ENCODE data around the gene HIP1R.

HIP1R gene

DNA sequence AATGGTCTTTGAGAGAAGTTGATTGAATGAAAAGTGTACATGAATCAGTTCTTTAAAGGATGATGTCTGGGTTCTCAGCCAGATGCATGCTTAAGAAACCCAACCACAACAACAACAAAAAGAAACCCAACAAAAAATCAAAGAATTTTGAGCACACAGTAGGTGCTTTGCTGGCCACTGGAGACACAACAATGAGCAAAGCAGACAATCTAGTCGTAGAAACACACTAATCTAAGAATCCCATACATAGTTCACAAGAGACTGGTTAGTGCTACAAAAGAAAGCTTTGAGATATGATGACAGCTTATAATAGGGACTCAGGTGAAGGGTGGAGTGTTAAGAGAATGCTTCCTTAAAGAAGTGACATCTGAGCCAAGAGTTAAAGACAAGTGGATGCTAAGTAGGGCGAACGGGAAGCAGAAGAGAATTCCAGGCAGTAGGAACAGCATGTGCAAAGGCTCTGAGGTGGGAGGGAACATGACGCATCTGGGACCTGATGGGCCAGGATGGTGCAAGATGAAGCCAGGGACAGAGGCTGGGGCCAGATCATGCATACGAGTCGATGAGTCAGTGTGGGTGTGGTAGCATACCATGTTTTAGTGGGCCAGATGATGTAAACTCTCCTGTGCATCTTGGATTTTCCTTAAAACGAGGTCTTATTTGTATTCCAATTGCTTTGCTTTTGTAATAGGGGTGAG lies 4.6 kb upstream of the HIP1R start:
- DNase-seq = no peak

DNA sequence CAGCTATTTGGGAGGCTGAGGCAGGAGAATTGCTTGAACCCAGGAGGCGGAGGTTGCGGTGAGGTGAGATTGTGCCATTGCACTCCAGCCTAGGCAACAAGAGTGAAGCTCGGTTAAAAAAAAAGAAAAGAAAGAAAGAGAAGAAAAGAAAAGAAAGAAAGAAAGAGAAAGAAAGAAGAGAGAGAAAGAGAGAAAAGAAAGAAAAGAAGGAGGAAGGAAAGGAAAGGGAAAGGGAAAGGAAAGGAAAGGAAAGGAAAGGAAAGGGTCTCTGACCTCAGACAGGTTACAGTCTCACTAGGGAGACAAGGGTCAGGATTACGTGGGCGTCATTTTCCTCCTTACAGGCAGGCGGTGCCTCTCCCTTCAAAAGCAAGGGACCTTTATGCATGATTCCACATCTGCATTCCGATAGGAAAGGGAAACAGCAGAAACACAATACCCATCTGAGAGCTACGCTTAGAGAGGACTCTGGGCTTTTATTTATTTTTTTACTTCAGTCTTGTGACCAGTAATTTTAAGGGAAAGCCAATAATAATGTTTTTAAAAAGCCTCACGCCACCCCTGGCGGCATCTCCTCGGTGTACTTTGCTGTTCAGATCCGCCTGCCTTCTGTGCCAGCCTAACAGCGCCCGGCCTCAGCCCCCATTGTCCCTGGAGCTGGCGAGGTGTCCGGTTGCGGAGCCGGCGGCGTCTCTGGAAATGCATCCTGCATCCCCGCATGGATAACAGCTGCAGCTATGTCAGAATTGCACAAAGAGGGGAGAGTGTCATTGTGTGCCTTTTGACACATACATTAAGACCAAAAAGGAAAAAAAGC lies 945 bp upstream of the HIP1R start:
- DNase-seq = peak; percentile 8

DNA sequence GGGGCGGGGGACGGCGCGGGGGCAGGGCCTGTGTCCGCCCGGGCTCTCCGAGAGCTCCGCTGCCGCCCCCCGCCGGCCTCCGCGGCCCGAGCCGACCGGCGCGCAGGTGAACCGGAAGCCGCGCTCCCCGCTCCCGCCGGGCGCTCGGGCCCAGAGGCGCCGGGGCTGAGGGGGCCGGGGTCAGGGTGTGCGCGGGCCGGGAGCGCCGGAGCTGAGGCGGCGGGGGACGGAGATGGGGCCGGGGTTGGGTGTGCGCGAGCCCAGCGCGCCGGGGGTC lies 431 bp downstream of the HIP1R start:
- DNase-seq = no peak

DNA sequence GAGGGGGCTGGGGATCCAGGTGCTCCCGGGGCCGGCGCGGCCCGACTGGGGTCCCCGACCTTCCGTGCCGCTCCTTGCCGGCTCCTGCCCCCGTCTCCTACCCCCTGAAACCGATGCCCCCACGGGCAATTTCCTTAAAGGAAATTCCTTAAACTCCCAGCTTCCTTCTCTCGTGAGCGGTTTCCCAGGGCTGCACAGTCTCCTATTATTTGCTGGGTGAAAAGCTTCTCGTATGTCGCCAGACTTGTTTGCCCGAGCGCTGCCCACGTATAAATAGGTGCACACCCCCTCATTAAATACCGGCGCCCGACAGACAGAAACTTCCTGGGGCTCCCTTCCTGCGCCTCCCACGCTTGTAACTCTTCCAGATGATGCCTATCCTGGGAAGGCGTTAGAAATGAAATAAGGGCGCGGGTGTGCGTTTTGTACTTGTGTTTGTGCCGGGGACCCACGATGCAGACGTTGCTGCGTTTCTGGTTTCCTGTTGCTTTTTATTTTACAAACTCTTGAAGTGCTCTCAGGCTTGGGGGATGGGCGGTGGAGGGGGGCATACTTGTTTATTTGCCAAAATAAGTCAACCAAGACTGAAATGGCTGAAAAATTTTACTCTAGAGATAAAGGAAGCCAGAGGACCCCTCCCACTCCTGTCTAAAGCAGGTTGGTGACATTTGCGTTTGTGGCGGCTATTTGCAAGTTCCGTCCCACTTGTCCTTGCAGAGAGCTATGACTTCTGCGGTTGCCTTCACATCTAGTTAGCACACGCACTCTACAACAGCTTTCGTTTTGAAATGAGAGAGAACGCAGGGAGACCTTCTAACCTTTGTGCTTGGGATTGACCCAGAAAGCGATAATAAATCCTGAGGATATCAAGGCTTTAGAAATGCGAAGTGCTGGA lies 1.0 kb downstream of the HIP1R start:
- no peak for DNase-seq

DNA sequence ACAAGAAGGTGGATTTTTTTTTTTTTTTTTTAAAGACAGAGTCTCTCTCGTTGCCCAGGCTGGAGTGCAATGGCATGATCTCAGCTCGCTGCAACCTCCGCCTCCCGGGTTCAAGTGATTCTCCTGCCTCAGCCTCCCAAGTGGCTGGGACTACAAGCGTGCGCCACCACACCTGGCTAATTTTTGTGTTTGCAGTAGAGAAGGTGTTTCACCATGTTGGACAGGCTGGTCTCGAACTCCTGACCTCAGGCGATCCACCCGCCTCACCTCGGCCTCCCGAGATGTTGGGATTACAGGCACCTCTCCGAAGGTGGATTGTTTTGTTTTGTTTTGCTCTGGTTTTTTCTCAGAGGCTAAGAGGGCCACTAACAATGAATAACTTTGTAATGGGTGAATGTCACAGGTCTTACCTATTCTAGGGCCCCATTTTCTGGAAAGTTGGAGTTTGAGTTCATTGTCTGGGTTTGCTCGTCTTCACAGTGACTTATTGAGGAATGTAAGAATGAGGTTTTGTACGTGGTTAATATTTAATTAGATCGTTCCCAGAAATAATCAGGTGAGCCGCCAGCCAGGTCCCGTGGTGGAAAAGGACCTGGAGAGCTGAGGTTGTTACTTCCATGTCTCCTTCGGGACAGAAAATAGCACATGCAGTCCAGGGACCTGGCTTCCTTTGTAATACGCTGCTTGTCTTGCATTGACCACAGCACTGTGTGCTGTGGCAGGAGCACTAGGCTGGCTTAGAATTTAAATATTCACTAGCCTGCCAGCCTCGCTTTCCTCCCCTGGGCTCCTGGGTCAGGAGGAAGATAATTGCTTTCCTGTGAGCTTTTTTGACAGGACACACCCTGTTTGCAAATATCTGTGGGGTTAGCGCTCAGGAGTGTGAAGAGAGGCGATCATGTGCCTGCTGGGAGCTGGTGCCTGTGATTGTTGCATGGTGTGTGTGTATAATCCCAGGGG lies 2.3 kb downstream of the HIP1R start:
- DNase-seq = no peak

DNA sequence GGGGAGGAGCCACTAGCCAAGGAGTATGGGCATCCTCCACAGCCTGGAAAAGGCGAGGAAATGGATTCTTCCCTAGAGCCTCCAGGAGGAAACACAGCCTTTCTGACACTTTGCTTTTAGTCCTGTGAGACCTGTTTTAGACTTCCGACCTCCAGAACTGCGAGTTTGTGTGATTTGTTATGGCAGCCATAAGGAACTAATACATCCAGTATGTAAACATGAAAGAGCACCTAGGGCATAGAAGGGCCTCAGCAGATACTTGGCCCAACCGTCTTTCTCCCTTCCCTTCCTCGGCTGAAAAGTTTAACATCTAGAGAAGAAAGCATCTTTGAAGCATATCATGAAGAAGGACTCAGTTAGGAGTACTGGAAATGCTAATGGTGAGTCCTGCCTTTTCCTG lies 3.6 kb downstream of the HIP1R start:
- DNase-seq = no peak

DNA sequence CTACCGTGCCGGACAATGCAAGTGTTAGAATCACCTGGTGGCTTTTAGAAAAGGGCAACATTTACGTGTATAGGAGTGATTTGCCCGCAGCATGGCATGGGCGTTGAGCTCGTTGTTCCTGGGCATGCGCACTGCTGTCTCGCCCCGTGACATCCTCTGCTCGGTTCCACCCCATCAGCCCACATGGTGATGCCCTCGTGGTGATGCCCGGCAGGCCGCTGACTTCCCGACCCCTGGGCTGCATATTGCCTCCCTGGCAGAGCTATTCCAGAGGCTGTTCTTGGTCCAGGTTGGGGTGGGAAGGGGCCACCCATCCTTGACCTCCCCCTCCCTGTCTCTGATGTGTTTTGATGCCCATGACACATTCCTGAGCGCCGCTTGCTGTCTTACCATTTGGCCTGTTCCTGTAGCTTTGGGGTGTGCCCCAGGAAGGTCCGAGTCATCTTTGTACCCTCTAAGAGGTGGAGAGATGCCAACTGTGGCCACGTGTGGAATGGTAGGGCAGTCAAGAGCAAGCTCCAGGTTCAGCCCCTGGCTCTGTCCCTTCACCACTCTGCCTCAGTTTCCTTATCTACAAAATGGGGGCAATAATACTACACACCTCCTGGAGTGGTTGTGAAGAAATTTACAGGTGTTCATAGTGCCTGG lies 4.8 kb downstream of the HIP1R start:
- DNase-seq = no peak

DNA sequence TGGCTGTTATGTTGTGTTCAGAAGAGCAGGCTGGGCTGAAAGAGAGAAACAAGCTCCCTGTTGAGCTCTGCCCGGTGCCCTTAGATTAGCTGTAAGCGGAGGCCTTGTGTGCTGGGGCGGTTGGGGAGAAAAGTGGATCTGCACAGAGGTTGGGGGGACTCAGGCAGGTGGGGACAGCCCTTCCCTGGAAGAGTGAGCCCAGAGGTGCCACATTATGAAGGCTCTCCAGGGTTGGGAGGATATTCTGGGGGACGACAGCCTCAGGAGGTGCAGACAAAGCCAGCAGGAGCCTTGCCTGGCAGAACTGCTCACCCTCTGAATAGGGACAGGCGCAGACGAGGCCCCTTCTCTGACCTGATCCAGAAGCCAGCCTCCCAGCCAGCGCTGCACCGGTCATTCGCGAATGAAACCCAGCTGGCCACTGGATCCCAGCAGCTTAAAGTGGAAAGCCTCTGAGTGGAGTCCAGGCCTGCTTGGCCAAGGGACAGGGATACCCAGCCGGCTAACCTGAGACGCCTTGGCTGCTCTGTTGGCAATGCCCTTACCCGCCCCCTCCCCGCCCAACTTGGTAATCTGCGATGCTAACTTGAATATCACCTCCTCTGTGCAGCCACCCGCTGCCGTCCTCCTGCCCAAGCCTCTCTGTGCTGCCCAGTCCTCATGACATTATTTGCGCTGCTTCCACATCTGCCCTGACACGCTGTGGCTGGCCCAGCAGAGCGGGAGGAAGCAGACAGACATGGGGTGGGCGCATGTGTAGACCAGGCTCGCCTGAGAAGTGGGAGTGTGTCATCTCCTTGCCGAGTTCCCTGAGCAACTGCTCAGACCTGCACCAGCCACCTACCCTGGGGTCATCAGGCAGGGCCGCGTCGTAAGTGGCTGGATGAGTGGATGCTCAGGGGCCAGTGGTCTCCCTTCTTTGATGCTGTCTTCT lies 5.6 kb downstream of the HIP1R start:
- no peak for DNase-seq

DNA sequence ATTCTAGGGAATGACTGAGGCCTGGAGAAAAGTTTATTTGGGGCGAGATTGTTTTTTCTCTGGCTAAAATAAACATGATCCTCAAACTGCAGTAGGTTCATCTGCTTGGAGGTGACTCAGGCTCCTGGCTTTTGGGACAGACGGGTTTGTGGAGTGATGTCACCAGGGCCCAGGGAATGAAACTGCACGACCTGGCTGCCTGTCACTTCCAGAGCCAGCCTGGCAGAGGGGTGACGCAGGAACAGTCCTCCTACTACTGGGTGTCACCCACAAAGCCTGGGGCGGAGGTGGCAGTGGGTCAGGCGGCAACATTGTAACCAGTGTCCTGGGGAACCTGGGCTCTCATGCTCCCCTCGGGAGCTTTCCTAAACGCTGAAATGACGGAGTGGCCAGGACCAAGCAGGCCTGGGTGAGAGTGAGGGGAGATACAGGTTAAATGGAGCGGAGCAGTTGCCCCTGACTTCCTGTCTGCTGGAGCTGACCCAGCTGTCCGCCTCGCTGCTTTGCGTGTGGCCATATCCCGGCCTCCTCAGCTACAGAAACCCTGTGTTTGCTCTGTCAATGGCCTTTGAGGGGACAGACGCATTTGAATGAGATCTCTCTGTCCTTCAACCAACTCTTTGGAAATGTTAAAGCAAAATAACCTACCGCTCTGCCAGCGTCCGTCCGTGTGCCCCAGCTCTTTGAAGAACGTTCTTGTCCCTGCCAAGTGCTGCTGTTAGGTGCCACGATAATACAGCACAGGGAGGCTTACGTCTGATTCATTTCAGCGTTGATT lies 6.5 kb downstream of the HIP1R start:
- no peak for DNase-seq

DNA sequence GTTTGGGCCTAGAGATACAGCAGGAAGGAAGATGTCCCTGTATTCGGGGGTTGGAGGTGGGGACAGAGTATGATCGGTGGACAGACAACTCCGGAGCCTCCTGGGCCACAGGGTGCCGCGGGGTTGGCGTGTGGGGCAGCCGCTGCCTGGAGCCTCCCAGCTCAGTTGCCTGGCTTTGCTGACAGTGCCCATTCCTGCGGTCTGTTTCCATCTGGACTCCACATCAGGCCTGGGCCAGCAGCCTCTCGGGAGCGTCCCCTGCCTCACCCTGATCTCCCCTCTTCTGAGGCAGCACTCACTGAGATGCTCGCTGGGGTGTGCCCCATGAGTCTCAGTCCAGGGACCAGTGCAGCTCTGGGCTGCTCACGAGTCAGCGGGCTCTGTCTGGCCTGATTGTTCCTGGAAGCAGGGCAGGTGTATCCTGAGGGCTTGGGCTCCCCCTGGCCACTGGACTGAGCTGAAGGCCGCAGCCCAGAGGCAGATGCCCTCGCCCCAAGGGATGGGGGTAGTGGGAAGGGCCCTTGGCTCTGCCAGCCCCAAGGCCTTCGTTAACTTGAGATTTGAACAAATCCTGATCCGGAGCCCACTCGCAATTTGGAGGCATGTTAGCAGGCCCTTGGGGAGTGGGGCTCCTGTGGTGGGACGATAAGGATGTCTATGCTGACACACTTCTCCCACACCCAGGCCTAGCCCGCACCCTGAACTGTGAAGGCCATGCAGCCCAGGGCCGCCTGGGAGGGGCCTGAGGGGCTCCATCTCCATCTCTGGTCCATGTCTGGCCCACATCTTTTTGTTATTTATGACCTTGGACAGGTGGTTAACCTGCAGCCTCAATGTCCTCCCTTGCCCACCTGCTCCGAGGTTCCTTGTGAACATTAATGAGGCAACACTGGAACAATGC lies 7.5 kb downstream of the HIP1R start:
- no peak for DNase-seq

DNA sequence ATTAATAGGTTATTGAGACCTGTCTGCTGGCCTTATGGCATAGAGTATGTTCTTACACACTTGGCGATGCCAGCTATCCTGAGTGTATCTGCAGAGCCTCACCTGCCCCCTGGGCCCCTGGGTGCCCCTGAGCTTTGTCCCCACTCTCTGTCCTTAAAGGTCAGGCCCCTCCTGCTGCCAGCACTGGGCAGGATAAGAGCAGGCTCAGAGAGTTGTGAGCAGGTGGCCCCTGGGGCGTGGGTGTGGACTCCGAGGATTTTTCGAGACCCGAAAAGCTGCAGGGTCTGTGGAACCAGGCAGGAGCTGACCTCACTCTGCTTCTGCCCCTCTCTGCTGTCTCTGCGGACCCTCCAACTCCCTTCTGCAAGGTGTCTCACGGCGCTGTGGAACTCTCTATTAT lies 8.2 kb downstream of the HIP1R start:
- DNase-seq = no peak

DNA sequence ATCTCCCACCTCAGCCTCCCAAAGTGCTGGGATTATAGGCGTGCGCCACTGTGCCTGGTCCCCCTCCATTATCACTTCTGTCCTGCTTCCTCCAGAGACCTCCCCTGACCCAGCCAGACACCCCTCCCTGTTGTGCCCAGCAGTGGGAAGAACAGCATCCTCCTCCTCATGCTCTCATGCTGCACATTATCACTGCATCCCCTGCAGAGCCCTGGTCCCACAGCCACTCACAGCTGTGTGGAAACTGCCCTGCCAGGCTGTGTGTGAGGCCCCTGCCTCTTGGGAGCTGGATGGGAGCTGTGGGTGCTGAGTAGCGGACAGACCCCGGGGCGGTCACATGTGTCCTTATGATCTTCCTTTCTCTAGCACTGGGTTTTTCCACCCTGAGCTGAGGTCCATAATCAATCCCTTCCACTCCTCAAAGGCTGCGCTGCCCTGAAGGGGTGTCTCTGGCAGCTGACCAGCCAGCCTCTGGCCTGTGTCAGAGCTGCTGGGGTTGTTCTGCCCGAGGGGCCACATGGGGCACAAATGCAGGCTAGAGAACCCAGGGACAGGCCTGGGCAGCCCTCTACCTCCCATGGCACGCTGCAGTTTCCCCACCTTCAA lies 9.2 kb downstream of the HIP1R start:
- DNase-seq = no peak

DNA sequence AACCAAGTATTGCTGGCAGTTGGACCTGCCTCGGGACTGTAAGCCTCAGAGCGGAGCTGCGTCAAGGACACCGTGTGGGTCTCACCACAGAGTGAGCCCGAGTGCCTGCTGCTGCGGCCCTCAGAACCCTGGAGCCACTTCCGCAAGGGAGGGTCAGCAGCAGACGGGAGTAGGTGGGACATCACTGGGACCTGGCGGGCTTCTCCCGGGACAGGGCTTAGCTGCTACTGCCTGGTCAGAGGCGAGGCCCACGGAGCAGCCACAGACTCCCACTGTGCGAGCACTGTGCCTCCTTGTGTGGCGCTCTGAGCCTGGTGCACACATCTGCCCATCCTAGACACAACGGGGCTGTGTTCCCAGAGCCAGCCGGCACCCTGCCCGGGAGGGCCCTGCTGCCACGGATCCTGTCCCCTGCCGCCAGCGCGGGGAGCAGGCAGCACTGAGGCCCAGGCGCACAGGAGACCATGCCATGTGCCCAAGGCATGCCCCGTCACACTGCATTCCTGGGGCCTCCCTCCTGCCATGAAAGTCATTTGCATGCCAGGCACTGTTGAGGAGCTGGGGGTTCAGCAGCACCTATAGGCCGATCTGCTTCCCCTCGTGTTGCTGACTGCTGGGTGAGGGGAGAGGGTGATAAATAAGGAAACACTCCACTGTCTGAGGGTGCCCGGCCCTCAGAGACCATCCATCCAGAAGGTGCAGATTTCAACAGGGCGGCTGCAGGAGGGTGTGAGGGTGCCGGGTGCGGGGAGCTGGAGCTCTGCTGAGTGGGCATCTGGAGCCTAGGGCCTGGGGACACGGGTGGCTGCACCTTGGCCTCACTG lies 10.0 kb downstream of the HIP1R start:
- DNase-seq = no peak

DNA sequence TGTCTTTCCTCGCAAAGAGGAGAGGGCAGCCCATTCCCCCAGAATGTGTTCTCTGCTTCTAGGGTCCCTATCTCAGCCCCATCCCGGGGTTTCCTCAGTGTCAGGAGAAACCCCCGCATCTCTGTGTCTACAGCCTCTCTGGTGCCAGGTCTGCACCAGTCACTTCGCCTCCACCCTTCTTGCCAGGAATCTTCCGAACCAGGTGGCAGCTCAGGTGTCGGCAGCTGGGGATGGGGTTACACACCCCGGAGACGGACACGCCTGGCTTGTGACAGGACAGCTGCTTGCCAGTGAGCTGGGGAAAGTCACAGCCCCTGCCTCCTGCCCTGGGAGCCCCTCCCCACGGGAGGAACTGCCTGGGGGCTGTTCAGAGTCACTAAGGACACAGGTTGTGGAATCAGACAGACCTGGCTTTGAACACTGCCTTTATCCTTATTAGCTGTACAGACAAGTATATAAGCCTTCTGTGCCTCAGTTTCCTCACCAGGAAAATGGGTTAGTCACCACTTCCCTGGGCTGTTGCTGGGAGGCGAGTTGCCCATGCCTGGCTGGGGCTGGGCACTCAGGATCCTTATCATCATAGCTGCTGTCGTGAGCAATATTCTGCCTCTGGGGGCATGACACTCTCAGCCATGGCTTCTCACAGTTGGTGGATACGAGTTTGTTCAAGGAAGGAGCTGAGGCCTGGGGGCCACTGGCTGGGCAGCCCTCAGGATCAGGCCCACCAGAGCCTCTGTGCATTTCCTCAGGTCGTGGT lies 10.8 kb downstream of the HIP1R start:
- no peak for DNase-seq

DNA sequence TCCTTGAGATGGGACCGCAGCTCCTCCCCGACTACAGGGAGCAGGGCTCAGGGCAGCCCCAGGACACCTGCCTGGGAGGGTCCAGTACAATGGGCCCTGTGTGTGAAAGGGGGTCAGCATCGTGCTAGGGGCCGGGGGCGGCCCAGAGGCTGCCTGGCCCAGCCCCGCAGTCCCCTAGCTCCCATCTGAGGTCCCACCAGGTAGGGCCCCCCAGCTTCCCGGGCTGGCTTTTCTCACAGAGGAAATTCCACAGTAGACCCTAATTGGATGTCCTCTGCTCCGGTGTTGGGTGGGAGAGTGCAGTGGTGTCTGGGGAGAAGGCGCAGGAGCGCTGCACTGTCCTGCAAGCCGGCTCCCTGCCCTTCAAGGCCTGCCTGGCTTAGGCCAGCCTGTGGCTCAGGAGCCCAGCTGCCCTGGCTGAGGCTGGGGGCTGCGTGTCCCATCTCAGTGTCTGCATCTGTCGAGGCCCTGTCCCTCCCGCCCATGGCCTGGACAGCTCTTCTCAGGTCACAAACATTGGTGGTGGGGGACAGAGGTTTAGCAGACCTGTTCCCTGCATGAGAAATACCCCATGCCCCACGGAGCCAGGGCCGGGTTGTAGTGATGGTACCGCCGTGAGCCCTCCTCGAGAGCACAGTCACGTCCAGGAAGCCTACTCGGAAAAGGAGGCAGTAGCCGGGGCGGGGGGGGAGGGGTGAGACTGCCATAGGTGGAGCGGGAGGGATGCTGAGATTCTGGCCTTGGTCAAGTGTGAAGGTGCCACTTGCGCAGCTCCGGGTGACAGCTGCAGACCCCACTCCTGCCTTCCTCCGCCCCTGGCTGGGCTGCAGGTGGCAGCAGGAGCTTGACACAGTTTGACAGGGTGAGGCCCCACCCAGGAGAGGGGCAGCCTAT lies 11.6 kb downstream of the HIP1R start:
- no peak for DNase-seq

DNA sequence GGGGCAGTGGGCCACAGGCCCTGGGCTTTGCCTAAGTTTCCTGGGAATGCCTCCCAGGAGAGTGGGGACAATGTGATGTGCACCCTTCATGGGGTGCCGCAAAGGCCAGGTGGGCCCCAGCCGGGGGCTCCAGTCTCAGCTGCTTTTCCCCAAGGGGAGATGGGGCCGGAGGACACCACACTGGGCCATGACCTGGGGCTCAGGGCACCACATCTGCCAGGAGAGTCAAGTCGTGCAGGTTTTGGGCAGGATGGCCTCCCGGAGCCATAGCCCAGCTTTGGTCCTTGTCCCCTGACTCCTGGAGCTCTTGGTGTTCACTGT lies 12.2 kb downstream of the HIP1R start:
- no peak for DNase-seq
